HepG2 (cell line): ENCODE results near the gene SLC26A5.

ENCODE experiments used
- CHD4 ChIP-seq: fragments of 200-600 bp; sonication (generic); IDR thresholded peaks from 2 replicates; pipeline ENCODE4 v1.7.0; 2017; ENCODE audit warnings: mild to moderate bottlenecking, low read length, borderline replicate concordance
- CTCF ChIP-seq: sonication (generic); formaldehyde crosslinking; IDR thresholded peaks from 2 replicates; pipeline ENCODE4 v1.5.0; 2020; ENCODE audit warnings: mild to moderate bottlenecking, missing genetic modification reagents, moderate library complexity
- IKZF1 ChIP-seq: fragments of 450-650 bp; IDR thresholded peaks from 2 replicates; pipeline ENCODE4 v1.7.1; 2016
- KDM5B ChIP-seq: sonication (generic); formaldehyde crosslinking; IDR thresholded peaks from 2 replicates; pipeline ENCODE4 v1.4.0; 2020; ENCODE audit warnings: missing genetic modification reagents, mild to moderate bottlenecking, borderline replicate concordance
- NFRKB ChIP-seq: fragments of 450-650 bp; IDR thresholded peaks from 2 replicates; pipeline ENCODE4 v1.6.1; 2017
- POLR2AphosphoS2 ChIP-seq: IDR thresholded peaks from 2 replicates; pipeline ENCODE4 v1.6.1; 2011; ENCODE audit warnings: low read depth, low read length, improper control_type of control experiment
- RERE ChIP-seq: IDR thresholded peaks from 2 replicates; pipeline ENCODE4 v1.6.1; 2016; ENCODE audit warnings: low read depth, missing genetic modification reagents, missing compliant biosample characterization
- REST ChIP-seq, 2 experiments: IDR thresholded peaks; 2 replicates each; pipeline ENCODE4 v1.6.1; 2011 to 2012; ENCODE audit warnings: low read length in 2 of 2, borderline replicate concordance in 1 of 2, low read depth in 1 of 2, mild to moderate bottlenecking in 1 of 2, moderate library complexity in 1 of 2
- ZFX ChIP-seq: sonication (generic); formaldehyde crosslinking; IDR thresholded peaks from 2 replicates; pipeline ENCODE4 v1.4.0; 2020; ENCODE audit warnings: mild to moderate bottlenecking, low read depth, missing genetic modification reagents, moderate library complexity
- ZKSCAN1 ChIP-seq: fragments of 150-350 bp; IDR thresholded peaks from 2 replicates; pipeline ENCODE4 v1.6.1; 2014; ENCODE audit warnings: low read length
- ZNF207 ChIP-seq: fragments of 450-650 bp; IDR thresholded peaks from 2 replicates; pipeline ENCODE4 v1.6.1; 2016; ENCODE audit warnings: antibody characterized with exemption, borderline replicate concordance
- ZNF263 ChIP-seq: sonication (generic); formaldehyde crosslinking; IDR thresholded peaks from 2 replicates; pipeline ENCODE4 v1.4.0; 2020; ENCODE audit warnings: missing genetic modification reagents
- ZNF619 ChIP-seq: sonication (generic); formaldehyde crosslinking; IDR thresholded peaks from 2 replicates; pipeline ENCODE4 v1.4.0; 2020; ENCODE audit warnings: mild to moderate bottlenecking, missing genetic modification reagents
- ZNF670 ChIP-seq: sonication (generic); formaldehyde crosslinking; IDR thresholded peaks from 2 replicates; pipeline ENCODE4 v1.8.0; 2022; ENCODE audit warnings: mild to moderate bottlenecking, missing genetic modification reagents, borderline replicate concordance

GRCh38 chr7:103480771-103481170 is 34.8 kb upstream of the SLC26A5 start:
- no peak for TF ChIP-seq POLR2AphosphoS2
- TF ChIP-seq RERE (CRISPR knock-in tag) = no peak
- TF ChIP-seq ZNF263 (CRISPR knock-in tag) = no peak
- no peak for TF ChIP-seq ZNF207
- TF ChIP-seq CTCF (CRISPR knock-in tag) = no peak
- no peak for TF ChIP-seq ZNF670 (CRISPR knock-in tag)
- TF ChIP-seq NFRKB = no peak
- TF ChIP-seq ZKSCAN1 = no peak
- no peak for TF ChIP-seq KDM5B (CRISPR knock-in tag)
- no peak for TF ChIP-seq ZNF619 (CRISPR knock-in tag)
- no peak for TF ChIP-seq IKZF1
- no peak for TF ChIP-seq REST (IDR thresholded peaks at IDR 0.05; ENCODE audit: borderline replicate concordance in 1 of 2, low read depth in 1 of 2, low read length in 2 of 2)
- no peak for TF ChIP-seq CHD4
- no peak for TF ChIP-seq ZFX (CRISPR knock-in tag)
